MM.1S (cell line): Measurements from ENCODE around the gene GATA6.
"Not testable (repeated sequence)": the region's sequence is repeated elsewhere in the genome, so short reads cannot be mapped to it uniquely, and the experiment has no call there.

Experiments used
- DNase-seq: peaks from one replicate; pipeline ENCODE4 v3.0.0-alpha.2; 2015
- H2AFZ ChIP-seq: fragments of 300-600 bp; sonication (generic); 2 replicates; pipeline ENCODE4 v1.6.0; 2016; ENCODE audit warnings: antibody characterized with exemption, low read length
- H3F3A ChIP-seq: fragments of 300-600 bp; sonication (generic); 2 replicates; pipeline ENCODE4 v1.6.1; 2016; ENCODE audit warnings: mild to moderate bottlenecking, antibody characterized with exemption, low read length, moderate library complexity, mixed read lengths; ENCODE audit not compliant: insufficient read depth
- H3K27ac ChIP-seq: fragments of 300-600 bp; sonication (generic); 2 replicates; pipeline ENCODE4 v1.5.1; 2016; ENCODE audit warnings: mild to moderate bottlenecking, low read length
- H3K27me3 ChIP-seq: fragments of 300-600 bp; sonication (generic); replicated peaks from 2 replicates; pipeline ENCODE4 v1.6.0; 2016; ENCODE audit warnings: low read length; ENCODE audit not compliant: insufficient read depth
- H3K36me3 ChIP-seq: fragments of 300-600 bp; sonication (generic); replicated peaks from 2 replicates; pipeline ENCODE4 v1.6.1; 2016; ENCODE audit warnings: mild to moderate bottlenecking, low read length, mixed read lengths; ENCODE audit not compliant: insufficient read depth
- H3K4me1 ChIP-seq: fragments of 300-600 bp; sonication (generic); 2 replicates; pipeline ENCODE4 v1.6.1; 2016; ENCODE audit warnings: low read length, mixed read lengths
- H3K4me2 ChIP-seq: fragments of 300-600 bp; sonication (generic); 2 replicates; pipeline ENCODE4 v1.6.0; 2016; ENCODE audit warnings: low read depth, low read length
- H3K4me3 ChIP-seq: fragments of 300-600 bp; sonication (generic); 2 replicates; pipeline ENCODE4 v1.5.1; 2016; ENCODE audit warnings: low read length, mixed read lengths
- H3K79me2 ChIP-seq: fragments of 300-600 bp; sonication (generic); 2 replicates; pipeline ENCODE4 v1.6.1; 2016; ENCODE audit warnings: mixed run types, low read length, mixed read lengths
- H3K9ac ChIP-seq: fragments of 300-600 bp; sonication (generic); 2 replicates; pipeline ENCODE4 v1.6.1; 2016; ENCODE audit warnings: low read length, mixed read lengths
- H3K9me2 ChIP-seq: fragments of 300-600 bp; sonication (generic); replicated peaks from 2 replicates; pipeline ENCODE4 v1.6.1; 2016; ENCODE audit warnings: mild to moderate bottlenecking, low read length, mixed read lengths; ENCODE audit not compliant: insufficient read depth
- H3K9me3 ChIP-seq: fragments of 300-600 bp; sonication (generic); replicated peaks from 2 replicates; pipeline ENCODE4 v1.6.1; 2016; ENCODE audit warnings: mild to moderate bottlenecking, low read length, mixed read lengths; ENCODE audit not compliant: insufficient read depth
- H4K20me1 ChIP-seq: fragments of 300-600 bp; sonication (generic); 2 replicates; pipeline ENCODE4 v1.6.1; 2016; ENCODE audit warnings: mild to moderate bottlenecking, low read length, moderate library complexity, mixed read lengths; ENCODE audit not compliant: insufficient read depth
- CTCF ChIP-seq: fragments of 300-600 bp; sonication (generic); IDR thresholded peaks from 2 replicates; pipeline ENCODE4 v1.5.1; 2016; ENCODE audit warnings: antibody characterized with exemption, low read length, mixed read lengths
- EZH2 ChIP-seq: fragments of 300-600 bp; sonication (generic); optimal IDR thresholded peaks from 2 replicates; pipeline ENCODE3; 2017; ENCODE audit warnings: low read depth, mild to moderate bottlenecking, antibody characterized with exemption, low read length, mixed read lengths
- EZH2phosphoT487 ChIP-seq: fragments of 300-600 bp; sonication (generic); IDR thresholded peaks from 2 replicates; pipeline ENCODE4 v1.6.1; 2018; ENCODE audit warnings: antibody characterized with exemption, low read length

GATA6 gene

GRCh38 chr18:22193466-22193865, 24.1 kb downstream of the GATA6 start:
- TF ChIP-seq EZH2 = no peak
- TF ChIP-seq EZH2phosphoT487 = no peak
- no peak for TF ChIP-seq CTCF
- no peaks in the 10 kb centered on the region for H3K4me1 ChIP-seq
- H3K4me2 ChIP-seq = no peak overlapping the region
- H3K27me3 ChIP-seq = no peaks in the 10 kb centered on the region
- no peaks in the 10 kb centered on the region for H4K20me1 ChIP-seq
- H3K27ac ChIP-seq = no peak overlapping the region
- H3K9me3 ChIP-seq = no peaks in the 10 kb centered on the region
- DNase-seq = no peak
- H3K79me2 ChIP-seq = no peaks in the 10 kb centered on the region
- H3K9ac ChIP-seq = no peak overlapping the region
- H3K36me3 ChIP-seq = no peaks in the 10 kb centered on the region
- no peak overlapping the region for H2AFZ ChIP-seq
- H3K4me3 ChIP-seq = no peak overlapping the region
- no peaks in the 10 kb centered on the region for H3K9me2 ChIP-seq
- H3F3A ChIP-seq = no peaks in the 10 kb centered on the region

- Histone ChIP-seq H3K9me2 (no peaks in the 10 kb centered on the region), H3K79me2 (no peaks in the 10 kb centered on the region), H3K27ac (no peak overlapping the region), H3K9me3 (no peaks in the 10 kb centered on the region), H3F3A (no peaks in the 10 kb centered on the region), H3K36me3 (no peaks in the 10 kb centered on the region), H3K4me3 (no peak overlapping the region), H3K4me2 (no peak overlapping the region), H3K27me3 (no peaks in the 10 kb centered on the region), H3K4me1 (no peaks in the 10 kb centered on the region), H4K20me1 (no peaks in the 10 kb centered on the region), H2AFZ (no peak overlapping the region), H3K9ac (no peak overlapping the region)
- TF ChIP-seq EZH2 = no peak
- TF ChIP-seq EZH2phosphoT487 = no peak
- TF ChIP-seq CTCF = no peak
- DNase-seq = no peak
Observed at GRCh38 chr18:22194151-22194598, 24.8 kb downstream of the GATA6 start.

GRCh38 chr18:22195052-22195451, 25.7 kb downstream of the GATA6 start:
- H3K79me2 ChIP-seq = no peaks in the 10 kb centered on the region
- H3K4me3 ChIP-seq = no peak overlapping the region
- no peaks in the 10 kb centered on the region for H3K36me3 ChIP-seq
- H3K9ac ChIP-seq = no peak overlapping the region
- H4K20me1 ChIP-seq = no peaks in the 10 kb centered on the region
- DNase-seq = no peak
- no peak overlapping the region for H3K4me2 ChIP-seq
- no peaks in the 10 kb centered on the region for H3K9me3 ChIP-seq
- no peak overlapping the region for H2AFZ ChIP-seq
- no peaks in the 10 kb centered on the region for H3K4me1 ChIP-seq
- H3K27me3 ChIP-seq = no peaks in the 10 kb centered on the region
- no peak for TF ChIP-seq CTCF
- TF ChIP-seq EZH2phosphoT487 = no peak
- no peak for TF ChIP-seq EZH2
- H3F3A ChIP-seq = no peaks in the 10 kb centered on the region
- no peaks in the 10 kb centered on the region for H3K9me2 ChIP-seq
- H3K27ac ChIP-seq = no peak overlapping the region

- not testable (repeated sequence) for H3K4me1 ChIP-seq, H3K27me3 ChIP-seq, H3K4me2 ChIP-seq, H3K79me2 ChIP-seq, H3K9ac ChIP-seq, H3K4me3 ChIP-seq, DNase-seq, H3K36me3 ChIP-seq, H3F3A ChIP-seq, H4K20me1 ChIP-seq, H3K9me3 ChIP-seq, H3K9me2 ChIP-seq, H2AFZ ChIP-seq, H3K27ac ChIP-seq
Observed at GRCh38 chr18:22196943-22197342, 27.6 kb downstream of the GATA6 start.
